Hepatocyte (in vitro differentiated cells): ENCODE data around the gene AFAP1.

Experiments
- EZH2 ChIP-seq: fragments of 200-600 bp; sonication (generic); IDR thresholded peaks from 2 replicates; pipeline ENCODE4 v1.6.1; 2016; ENCODE audit warnings: antibody characterized with exemption, mild to moderate bottlenecking, borderline replicate concordance
- EZH2phosphoT487 ChIP-seq: fragments of 200-600 bp; sonication (generic); IDR thresholded peaks from one replicate; pipeline ENCODE4 v1.6.1; 2018; ENCODE audit warnings: antibody characterized with exemption, mild to moderate bottlenecking, low read depth, moderate library complexity; ENCODE audit not compliant: unreplicated experiment, severe bottlenecking
- TF ChIP-seq, protein P1 (sequence below): fragments of 200-600 bp; sonication (generic); IDR thresholded peaks from 2 replicates; pipeline ENCODE4 v1.5.1; 2016; ENCODE audit warnings: antibody characterized with exemption, mild to moderate bottlenecking; ENCODE audit not compliant: poor library complexity

DNA sequence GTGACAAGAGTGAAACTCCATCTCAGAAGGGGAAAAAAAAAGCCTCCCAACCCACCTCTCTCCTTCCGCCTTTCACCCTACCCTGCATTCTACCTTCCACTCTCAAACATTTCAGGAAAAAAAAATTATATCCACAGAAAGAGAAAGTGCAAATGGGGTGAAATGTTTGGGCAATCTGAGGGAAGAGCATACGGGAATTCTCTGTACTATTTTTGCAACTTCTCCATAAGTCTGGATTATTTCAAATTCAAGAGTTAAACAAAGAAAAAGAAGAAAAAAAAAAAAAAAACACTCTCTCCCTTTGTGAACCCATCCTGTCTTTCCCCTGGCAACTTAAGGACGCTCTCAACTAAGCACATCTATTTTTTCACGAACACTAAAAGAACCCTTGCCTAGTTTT is 41.3 kb downstream of the AFAP1 start:
- no peak for TF ChIP-seq EZH2
- TF ChIP-seq, protein P1, sequence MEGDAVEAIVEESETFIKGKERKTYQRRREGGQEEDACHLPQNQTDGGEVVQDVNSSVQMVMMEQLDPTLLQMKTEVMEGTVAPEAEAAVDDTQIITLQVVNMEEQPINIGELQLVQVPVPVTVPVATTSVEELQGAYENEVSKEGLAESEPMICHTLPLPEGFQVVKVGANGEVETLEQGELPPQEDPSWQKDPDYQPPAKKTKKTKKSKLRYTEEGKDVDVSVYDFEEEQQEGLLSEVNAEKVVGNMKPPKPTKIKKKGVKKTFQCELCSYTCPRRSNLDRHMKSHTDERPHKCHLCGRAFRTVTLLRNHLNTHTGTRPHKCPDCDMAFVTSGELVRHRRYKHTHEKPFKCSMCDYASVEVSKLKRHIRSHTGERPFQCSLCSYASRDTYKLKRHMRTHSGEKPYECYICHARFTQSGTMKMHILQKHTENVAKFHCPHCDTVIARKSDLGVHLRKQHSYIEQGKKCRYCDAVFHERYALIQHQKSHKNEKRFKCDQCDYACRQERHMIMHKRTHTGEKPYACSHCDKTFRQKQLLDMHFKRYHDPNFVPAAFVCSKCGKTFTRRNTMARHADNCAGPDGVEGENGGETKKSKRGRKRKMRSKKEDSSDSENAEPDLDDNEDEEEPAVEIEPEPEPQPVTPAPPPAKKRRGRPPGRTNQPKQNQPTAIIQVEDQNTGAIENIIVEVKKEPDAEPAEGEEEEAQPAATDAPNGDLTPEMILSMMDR, result no peak
- no peak for TF ChIP-seq EZH2phosphoT487
